HCT116 (cell line): ENCODE data around the gene CCDC85B. TPM values are rescaled to one million over a fixed set of nuclear protein-coding genes. Genes with fewer than 3 reads are reported as not detected.
A peak's percentile ranks its signal among the peaks of the same experiment; 100 is the strongest.

ENCODE experiments used
- ATAC-seq: fragments of 200-7000 bp; cut with Tn5 transposase; 2 replicates; pipeline ENCODE4 v1.9.1; 2020; ENCODE audit warnings: mild to moderate bottlenecking, moderate library complexity
- BruUV-seq: library from RNA; stranded (reverse); fragments of 400-500 nt; replicated peaks from 2 replicates; lab custom pipeline; 2021; lab: Mats Ljungman, UMichigan
- CTCF ChIA-PET: fragments of 300-600 bp; sonication (Branson Sonifier 250); formaldehyde crosslinking; loops from one replicate; lab custom pipeline; 2021; ENCODE audit warnings: antibody characterized with exemption; lab: Charles Lee
- POLR2A ChIA-PET: fragments of 300-600, 350-600 bp; sonication (Branson Sonifier 250); formaldehyde crosslinking; loops from one replicate; lab custom pipeline; 2021; ENCODE audit warnings: antibody characterized with exemption; lab: Charles Lee
- RAD21 ChIA-PET, 2 experiments: fragments of 300-600 bp; sonication (Branson Sonifier 250); formaldehyde crosslinking; loops; one replicate each; lab custom pipeline; 2023; ENCODE audit warnings: low total read pairs in 2 of 2; ENCODE audit not compliant: uncharacterized antibody in 2 of 2, unreplicated experiment in 2 of 2, low non-redundant PET in 1 of 2; lab: Charles Lee
- DNase-seq: peaks from one replicate; pipeline ENCODE4 v3.0.0-alpha.2; 2010; ENCODE audit warnings: low read depth, low spot score
- H2AFZ ChIP-seq: fragments of 200-600 bp; shearing (Covaris generic), sonication (generic); 2 replicates; pipeline ENCODE4 v1.6.1; 2017; ENCODE audit warnings: low read depth, mixed run types, mixed read lengths, antibody characterized with exemption, low read length; ENCODE audit not compliant: poor library complexity, severe bottlenecking
- H3K27ac ChIP-seq: 2 replicates; pipeline ENCODE4 v1.5.1; 2012; ENCODE audit warnings: low read depth, low read length
- H3K27me3 ChIP-seq: fragments of 200-600 bp; sonication (generic); 2 replicates; pipeline ENCODE4 v1.6.1; 2016; ENCODE audit warnings: mixed run types, low read length, mixed read lengths; ENCODE audit not compliant: insufficient read depth
- H3K36me3 ChIP-seq, 2 experiments: fragments of 200-500 bp in 1 of 2; fragments of 200-600 bp in 1 of 2; sonication (Bioruptor generic) in 1 of 2; sonication (generic) in 1 of 2; 2 replicates each; pipeline versions ENCODE4 v1.5.1 to v1.6.1; 2014 to 2016; ENCODE audit warnings: low read length in 2 of 2, inconsistent platforms in 1 of 2, mixed read lengths in 1 of 2, mixed run types in 1 of 2; ENCODE audit not compliant: insufficient read depth in 2 of 2, control insufficient read depth in 1 of 2
- H3K4me1 ChIP-seq, 2 experiments: fragments of 200-600 bp in 1 of 2; sonication (generic) in 1 of 2; 2 replicates each; pipeline versions ENCODE4 v1.5.1 to v1.6.1; 2012 to 2017; ENCODE audit warnings: low read length in 2 of 2, inconsistent platforms in 1 of 2, mild to moderate bottlenecking in 1 of 2, mixed read lengths in 1 of 2, mixed run types in 1 of 2, moderate library complexity in 1 of 2; ENCODE audit not compliant: insufficient read depth in 2 of 2, control insufficient read depth in 1 of 2
- H3K4me2 ChIP-seq: fragments of 200-600 bp; sonication (generic); 2 replicates; pipeline ENCODE4 v1.6.1; 2017; ENCODE audit warnings: mixed run types, low read length, mixed read lengths
- H3K4me3 ChIP-seq, 2 experiments: fragments of 200-600 bp in 1 of 2; sonication (generic) in 1 of 2; replicated peaks in 1 of 2; 2 replicates each; pipeline ENCODE4 v1.5.1; 2011 to 2016; ENCODE audit warnings: low read length in 2 of 2, control low read depth in 1 of 2, low read depth in 1 of 2, mild to moderate bottlenecking in 1 of 2, mixed read lengths in 1 of 2, mixed run types in 1 of 2
- H3K79me2 ChIP-seq: fragments of 200-600 bp; sonication (generic); 2 replicates; pipeline ENCODE4 v1.6.1; 2017; ENCODE audit warnings: mild to moderate bottlenecking, mixed run types, low read length, moderate library complexity, mixed read lengths; ENCODE audit not compliant: insufficient read depth
- H3K9ac ChIP-seq: fragments of 200-600 bp; sonication (generic); 2 replicates; pipeline ENCODE4 v1.6.1; 2016; ENCODE audit warnings: low read length, mixed read lengths
- H3K9me2 ChIP-seq: fragments of 200-600 bp; sonication (generic), shearing (Covaris generic); 2 replicates; pipeline ENCODE4 v1.6.1; 2017; ENCODE audit warnings: mixed run types, mild to moderate bottlenecking, moderate library complexity; ENCODE audit not compliant: insufficient read depth
- H3K9me3 ChIP-seq, 2 experiments: fragments of 200-500 bp in 1 of 2; fragments of 200-600 bp in 1 of 2; sonication (Bioruptor generic) in 1 of 2; sonication (generic) in 1 of 2; 2 replicates each; pipeline ENCODE4 v1.6.1; 2014 to 2017; ENCODE audit warnings: low read length in 2 of 2, mixed read lengths in 2 of 2, inconsistent platforms in 1 of 2, low read depth in 1 of 2, mild to moderate bottlenecking in 1 of 2, mixed run types in 1 of 2, moderate library complexity in 1 of 2; ENCODE audit not compliant: control insufficient read depth in 1 of 2, insufficient read depth in 1 of 2
- H4K20me1 ChIP-seq: fragments of 200-600 bp; sonication (generic), shearing (Covaris generic); 2 replicates; pipeline ENCODE4 v1.6.1; 2017; ENCODE audit warnings: mixed run types, mild to moderate bottlenecking, moderate library complexity; ENCODE audit not compliant: insufficient read depth
- CBX3 ChIP-seq: IDR thresholded peaks from 2 replicates; pipeline ENCODE4 v1.6.1; 2012; ENCODE audit warnings: low read depth
- CEBPB ChIP-seq: IDR thresholded peaks from 2 replicates; pipeline ENCODE4 v1.6.1; 2012; ENCODE audit warnings: low read depth
- EGR1 ChIP-seq: IDR thresholded peaks from 2 replicates; pipeline ENCODE4 v1.6.1; 2012; ENCODE audit warnings: low read depth
- ELF1 ChIP-seq: IDR thresholded peaks from 2 replicates; pipeline ENCODE4 v1.6.1; 2012; ENCODE audit warnings: low read depth, borderline replicate concordance
- EZH2 ChIP-seq: fragments of 200-600 bp; sonication (generic); IDR thresholded peaks from 2 replicates; pipeline ENCODE4 v1.6.1; 2017; ENCODE audit warnings: antibody characterized with exemption, mixed run types
- FOSL1 ChIP-seq: IDR thresholded peaks from 2 replicates; pipeline ENCODE4 v1.6.1; 2012; ENCODE audit warnings: low read depth
- JUND ChIP-seq: IDR thresholded peaks from 2 replicates; pipeline ENCODE4 v1.6.1; 2012
- POLR2A ChIP-seq: IDR thresholded peaks from 2 replicates; pipeline ENCODE4 v1.7.0; 2011; ENCODE audit warnings: borderline replicate concordance; ENCODE audit not compliant: insufficient read depth, insufficient read length; ENCODE audit errors: extremely low read depth
- POLR2AphosphoS5 ChIP-seq: IDR thresholded peaks from 2 replicates; pipeline ENCODE4 v1.6.1; 2011; ENCODE audit warnings: mild to moderate bottlenecking, low read depth, low read length, moderate library complexity
- RAD21 ChIP-seq: IDR thresholded peaks from 2 replicates; pipeline ENCODE4 v1.6.1; 2012; ENCODE audit warnings: low read depth, mild to moderate bottlenecking
- SIN3A ChIP-seq: IDR thresholded peaks from 2 replicates; pipeline ENCODE4 v1.6.1; 2012; ENCODE audit warnings: low read depth
- SP1 ChIP-seq: IDR thresholded peaks from 2 replicates; pipeline ENCODE4 v1.6.1; 2012; ENCODE audit warnings: low read depth
- TCF7L2 ChIP-seq: IDR thresholded peaks from 2 replicates; pipeline ENCODE4 v1.7.0; 2011; ENCODE audit warnings: borderline replicate concordance, inconsistent platforms; ENCODE audit not compliant: insufficient read depth, insufficient read length; ENCODE audit errors: extremely low read depth
- YY1 ChIP-seq: IDR thresholded peaks from 2 replicates; pipeline ENCODE4 v1.6.1; 2011; ENCODE audit warnings: low read length, low read depth, moderate library complexity, mild to moderate bottlenecking; ENCODE audit not compliant: insufficient replicate concordance; ENCODE audit errors: extremely low read depth
- ZFX ChIP-seq: fragments of 450-650 bp; IDR thresholded peaks from 2 replicates; pipeline ENCODE4 v1.6.1; 2017
- ZNF274 ChIP-seq: fragments of 200-500 bp; sonication (Bioruptor generic); IDR thresholded peaks from 2 replicates; pipeline ENCODE4 v1.6.1; 2014; ENCODE audit warnings: mild to moderate bottlenecking, low read depth, low read length, inconsistent platforms
- intact Hi-C: fragments of 100-400 bp; cut with micrococcal nuclease; formaldehyde crosslinking; loops from 2 replicates; pipeline ENCODE4 v1.10.0; 2022
- total RNA-seq: library from RNA; stranded (reverse); gene quantifications from one replicate; pipeline ENCODE4 v1.2.1, GENCODE V29; 2021; ENCODE audit not compliant: unreplicated experiment
- TF ChIP-seq, protein P1 (sequence below): IDR thresholded peaks from 2 replicates; pipeline ENCODE4 v1.6.1; 2012; ENCODE audit warnings: low read depth
- TF ChIP-seq, protein P2 (sequence below): IDR thresholded peaks from 2 replicates; pipeline ENCODE4 v1.6.1; 2012
- TF ChIP-seq, protein P3 (sequence below): IDR thresholded peaks from 2 replicates; pipeline ENCODE4 v1.6.1; 2012
- TF ChIP-seq, protein P4 (sequence below), 3 experiments: fragments of 200-600 bp in 1 of 3; sonication (generic) in 1 of 3; IDR thresholded peaks in 2 of 3; conservative IDR thresholded peaks in 1 of 3; 2 replicates each; pipeline ENCODE4 v1.5.1; 2012 to 2017; ENCODE audit warnings: low read depth in 2 of 3, low read length in 2 of 3, antibody characterized with exemption in 1 of 3, borderline replicate concordance in 1 of 3, control low read depth in 1 of 3, mild to moderate bottlenecking in 1 of 3, mixed read lengths in 1 of 3, mixed run types in 1 of 3, moderate library complexity in 1 of 3; ENCODE audit not compliant: insufficient read depth in 1 of 3

Gene CCDC85B
- total RNA-seq, 1 experiment from 2014 or later: 84.3 TPM

DNA sequence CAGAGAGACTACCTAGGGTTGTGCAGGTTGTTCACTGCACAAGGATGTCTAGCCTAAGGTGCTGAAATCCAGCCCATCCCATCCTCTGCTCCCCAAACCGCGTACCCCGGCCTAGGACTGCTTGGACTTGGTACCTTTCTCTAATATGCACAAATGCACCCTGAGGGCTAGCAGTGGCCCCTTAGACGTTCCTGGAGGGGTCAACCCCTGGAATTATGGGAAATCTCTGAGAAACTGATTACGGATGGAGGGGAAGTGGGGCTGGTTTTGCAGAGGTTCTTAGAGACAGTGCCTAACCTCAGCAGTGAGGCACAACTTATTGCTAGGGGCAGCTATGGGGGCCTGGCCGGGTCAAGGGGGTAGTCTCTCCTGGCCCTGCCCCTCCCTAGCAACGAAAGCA, 25.9 kb downstream of the CCDC85B start:
- Histone ChIP-seq H3K36me3 (peaks cover 0 to 16% of the 10 kb centered on the region in 2 experiments; a peak in 1 of 4 replicates), H3K9me2 (no peaks in the 10 kb centered on the region), H3K79me2 (peaks cover 47% of the 10 kb centered on the region), H4K20me1 (no peaks in the 10 kb centered on the region), H2AFZ (no peak overlapping the region), H3K9me3 (no peaks in the 10 kb centered on the region), H3K27ac (peak overlapping the region; percentile 95), H3K4me2 (peak overlapping the region; percentile 96), H3K4me3 (peak overlapping the region; percentile 86 to 95), H3K4me1 (peaks cover 64 to 81% of the 10 kb centered on the region in 2 experiments), H3K9ac (peak overlapping the region; percentile 99), H3K27me3 (no peaks in the 10 kb centered on the region)
- ChIA-PET CTCF (interaction anchor here (1.0 to 2.2 kb wide), 4 partner anchors 22 to 28 kb away, joined by 3 to 15 read pairs (median 8); partner anchors contain the start of genes CCDC85B and FIBP), RAD21 (interaction anchor here (0.9 to 1.1 kb wide), 2 partner anchors 24 to 28 kb away, joined by 3 to 10 read pairs; partner anchors contain the start of gene FIBP (in 1 of the 2)), POLR2A (interaction anchor here (0.7 to 2.8 kb wide), 12 partner anchors 10 to 96 kb away, joined by 3 to 80 read pairs (median 6); partner anchors contain the start of genes BANF1, CCDC85B, CFL1 and CST6)
- no TSS peak for BruUV-seq
- TF ChIP-seq SP1 (no peak), YY1 (no peak), EZH2 (no peak), CBX3 (no peak), ZFX (no peak), POLR2A (no peak), RAD21 (no peak), ELF1 (no peak), CEBPB (no peak), ZNF274 (no peak), POLR2AphosphoS5 (no peak; the same call in none of the 2 replicates), SIN3A (no peak), JUND (no peak), FOSL1 (no peak), TCF7L2 (no peak), EGR1 (no peak)
- TF ChIP-seq, protein P1, sequence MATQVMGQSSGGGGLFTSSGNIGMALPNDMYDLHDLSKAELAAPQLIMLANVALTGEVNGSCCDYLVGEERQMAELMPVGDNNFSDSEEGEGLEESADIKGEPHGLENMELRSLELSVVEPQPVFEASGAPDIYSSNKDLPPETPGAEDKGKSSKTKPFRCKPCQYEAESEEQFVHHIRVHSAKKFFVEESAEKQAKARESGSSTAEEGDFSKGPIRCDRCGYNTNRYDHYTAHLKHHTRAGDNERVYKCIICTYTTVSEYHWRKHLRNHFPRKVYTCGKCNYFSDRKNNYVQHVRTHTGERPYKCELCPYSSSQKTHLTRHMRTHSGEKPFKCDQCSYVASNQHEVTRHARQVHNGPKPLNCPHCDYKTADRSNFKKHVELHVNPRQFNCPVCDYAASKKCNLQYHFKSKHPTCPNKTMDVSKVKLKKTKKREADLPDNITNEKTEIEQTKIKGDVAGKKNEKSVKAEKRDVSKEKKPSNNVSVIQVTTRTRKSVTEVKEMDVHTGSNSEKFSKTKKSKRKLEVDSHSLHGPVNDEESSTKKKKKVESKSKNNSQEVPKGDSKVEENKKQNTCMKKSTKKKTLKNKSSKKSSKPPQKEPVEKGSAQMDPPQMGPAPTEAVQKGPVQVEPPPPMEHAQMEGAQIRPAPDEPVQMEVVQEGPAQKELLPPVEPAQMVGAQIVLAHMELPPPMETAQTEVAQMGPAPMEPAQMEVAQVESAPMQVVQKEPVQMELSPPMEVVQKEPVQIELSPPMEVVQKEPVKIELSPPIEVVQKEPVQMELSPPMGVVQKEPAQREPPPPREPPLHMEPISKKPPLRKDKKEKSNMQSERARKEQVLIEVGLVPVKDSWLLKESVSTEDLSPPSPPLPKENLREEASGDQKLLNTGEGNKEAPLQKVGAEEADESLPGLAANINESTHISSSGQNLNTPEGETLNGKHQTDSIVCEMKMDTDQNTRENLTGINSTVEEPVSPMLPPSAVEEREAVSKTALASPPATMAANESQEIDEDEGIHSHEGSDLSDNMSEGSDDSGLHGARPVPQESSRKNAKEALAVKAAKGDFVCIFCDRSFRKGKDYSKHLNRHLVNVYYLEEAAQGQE: no peak
- TF ChIP-seq, protein P2, sequence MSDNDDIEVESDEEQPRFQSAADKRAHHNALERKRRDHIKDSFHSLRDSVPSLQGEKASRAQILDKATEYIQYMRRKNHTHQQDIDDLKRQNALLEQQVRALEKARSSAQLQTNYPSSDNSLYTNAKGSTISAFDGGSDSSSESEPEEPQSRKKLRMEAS: no peak
- TF ChIP-seq, protein P3, sequence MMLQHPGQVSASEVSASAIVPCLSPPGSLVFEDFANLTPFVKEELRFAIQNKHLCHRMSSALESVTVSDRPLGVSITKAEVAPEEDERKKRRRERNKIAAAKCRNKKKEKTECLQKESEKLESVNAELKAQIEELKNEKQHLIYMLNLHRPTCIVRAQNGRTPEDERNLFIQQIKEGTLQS: no peak
- TF ChIP-seq, protein P4, sequence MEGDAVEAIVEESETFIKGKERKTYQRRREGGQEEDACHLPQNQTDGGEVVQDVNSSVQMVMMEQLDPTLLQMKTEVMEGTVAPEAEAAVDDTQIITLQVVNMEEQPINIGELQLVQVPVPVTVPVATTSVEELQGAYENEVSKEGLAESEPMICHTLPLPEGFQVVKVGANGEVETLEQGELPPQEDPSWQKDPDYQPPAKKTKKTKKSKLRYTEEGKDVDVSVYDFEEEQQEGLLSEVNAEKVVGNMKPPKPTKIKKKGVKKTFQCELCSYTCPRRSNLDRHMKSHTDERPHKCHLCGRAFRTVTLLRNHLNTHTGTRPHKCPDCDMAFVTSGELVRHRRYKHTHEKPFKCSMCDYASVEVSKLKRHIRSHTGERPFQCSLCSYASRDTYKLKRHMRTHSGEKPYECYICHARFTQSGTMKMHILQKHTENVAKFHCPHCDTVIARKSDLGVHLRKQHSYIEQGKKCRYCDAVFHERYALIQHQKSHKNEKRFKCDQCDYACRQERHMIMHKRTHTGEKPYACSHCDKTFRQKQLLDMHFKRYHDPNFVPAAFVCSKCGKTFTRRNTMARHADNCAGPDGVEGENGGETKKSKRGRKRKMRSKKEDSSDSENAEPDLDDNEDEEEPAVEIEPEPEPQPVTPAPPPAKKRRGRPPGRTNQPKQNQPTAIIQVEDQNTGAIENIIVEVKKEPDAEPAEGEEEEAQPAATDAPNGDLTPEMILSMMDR (IDR thresholded peaks at IDR 0.05 in 2 of 3, conservative IDR thresholded peaks at IDR 0.05 in 1 of 3; ENCODE audit: borderline replicate concordance in 1 of 3, insufficient read depth in 1 of 3, low read depth in 2 of 3, low read length in 2 of 3): no peak
- intact Hi-C loops: loop anchor here (1.0 kb wide), 1 partner anchor 16 kb away; the partner anchor contains the start of gene FOSL1
- DNase-seq (no peak), ATAC-seq (no peak)
